SK-N-SH (cell line): ENCODE data around the gene HSDL1. TPM values are rescaled to one million over a fixed set of nuclear protein-coding genes. Genes with fewer than 3 reads are reported as not detected.

Experiments used
- CTCF ChIA-PET: fragments of 300-600, 350-600 bp; formaldehyde crosslinking; extraction: SDS; loops from one replicate; lab custom pipeline; 2021; lab: Yijun Ruan, JAX
- POLR2A ChIA-PET: fragments of 350-600 bp; sonication (Branson Sonifier 250); formaldehyde crosslinking; extraction: SDS; loops from one replicate; lab custom pipeline; 2020; ENCODE audit warnings: antibody characterized with exemption, inconsistent platforms; lab: Yijun Ruan, JAX
- DNase-seq: peaks from one replicate; pipeline ENCODE4 v3.0.0; 2012
- H2AFZ ChIP-seq: fragments of 200-600 bp; sonication (generic); 2 replicates; pipeline ENCODE4 v1.8.1; 2016; ENCODE audit warnings: antibody characterized with exemption, mild to moderate bottlenecking, low read depth
- H3F3A ChIP-seq: fragments of 200-600 bp; sonication (generic); replicated peaks from 2 replicates; pipeline ENCODE3; 2016; ENCODE audit warnings: antibody characterized with exemption, mild to moderate bottlenecking; ENCODE audit not compliant: insufficient read depth
- H3K27ac ChIP-seq, 2 experiments: fragments of 200-500 bp in 1 of 2; fragments of 200-600 bp in 1 of 2; sonication (Bioruptor generic) in 1 of 2; sonication (generic), shearing (Covaris generic) in 1 of 2; 2 replicates each; pipeline versions ENCODE4 v1.5.1 to v1.6.1; 2014 to 2016; ENCODE audit warnings: low read depth in 2 of 2, inconsistent platforms in 1 of 2, low read length in 1 of 2, mild to moderate bottlenecking in 1 of 2, mixed read lengths in 1 of 2
- H3K27me3 ChIP-seq: fragments of 200-600 bp; sonication (generic), shearing (Covaris generic); 2 replicates; pipeline ENCODE4 v1.6.1; 2016; ENCODE audit warnings: mixed run types; ENCODE audit not compliant: insufficient read depth
- H3K36me3 ChIP-seq, 2 experiments: fragments of 200-500 bp in 1 of 2; fragments of 200-600 bp in 1 of 2; sonication (Bioruptor generic) in 1 of 2; sonication (generic) in 1 of 2; replicated peaks in 1 of 2; 2 replicates each; pipeline versions ENCODE3 to v1.5.1; 2014 to 2016; ENCODE audit warnings: low read length in 1 of 2, mild to moderate bottlenecking in 1 of 2; ENCODE audit not compliant: insufficient read depth in 2 of 2, control insufficient read depth in 1 of 2
- H3K4me1 ChIP-seq, 2 experiments: fragments of 200-500 bp in 1 of 2; fragments of 200-600 bp in 1 of 2; sonication (Bioruptor generic) in 1 of 2; sonication (generic), shearing (Covaris generic) in 1 of 2; 2 replicates each; pipeline versions ENCODE4 v1.5.1 to v1.6.1; 2014 to 2016; ENCODE audit warnings: low read depth in 1 of 2, low read length in 1 of 2, mixed run types in 1 of 2; ENCODE audit not compliant: insufficient read depth in 2 of 2, control insufficient read depth in 1 of 2
- H3K4me2 ChIP-seq: fragments of 200-600 bp; sonication (generic), shearing (Covaris generic); 2 replicates; pipeline ENCODE4 v1.6.1; 2017; ENCODE audit warnings: mixed run types
- H3K4me3 ChIP-seq, 2 experiments: fragments of 200-500 bp in 1 of 2; fragments of 200-600 bp in 1 of 2; sonication (Bioruptor generic) in 1 of 2; sonication (generic), shearing (Covaris generic) in 1 of 2; 2 replicates each; pipeline versions ENCODE4 v1.5.1 to v1.8.1; 2014 to 2016; ENCODE audit warnings: low read depth in 2 of 2, inconsistent platforms in 1 of 2, low read length in 1 of 2, mild to moderate bottlenecking in 1 of 2, mixed read lengths in 1 of 2, moderate library complexity in 1 of 2
- H3K79me2 ChIP-seq: fragments of 200-600 bp; sonication (generic); 2 replicates; pipeline ENCODE4 v1.8.1; 2017; ENCODE audit warnings: mild to moderate bottlenecking; ENCODE audit not compliant: insufficient read depth
- H3K9ac ChIP-seq: fragments of 200-600 bp; sonication (generic); 2 replicates; pipeline ENCODE4 v1.6.1; 2017; ENCODE audit warnings: mixed run types
- H3K9me2 ChIP-seq: fragments of 200-600 bp; sonication (generic); 2 replicates; pipeline ENCODE4 v1.6.1; 2017; ENCODE audit warnings: mixed run types
- H3K9me3 ChIP-seq: fragments of 200-600 bp; sonication (generic); 2 replicates; pipeline ENCODE4 v1.6.1; 2017; ENCODE audit warnings: mixed run types, mild to moderate bottlenecking, moderate library complexity
- H4K20me1 ChIP-seq: fragments of 200-600 bp; sonication (generic); 2 replicates; pipeline ENCODE4 v1.6.1; 2017; ENCODE audit warnings: mild to moderate bottlenecking, mixed run types; ENCODE audit not compliant: insufficient read depth
- CHD2 ChIP-seq: fragments of 150-350 bp; IDR thresholded peaks from 2 replicates; pipeline ENCODE4 v1.6.1; 2018; ENCODE audit warnings: low read length; ENCODE audit not compliant: partially characterized antibody
- ELF1 ChIP-seq: IDR thresholded peaks from 2 replicates; pipeline ENCODE4 v1.4.0; 2012
- EZH2phosphoT487 ChIP-seq: fragments of 200-600 bp; sonication (generic); IDR thresholded peaks from 2 replicates; pipeline ENCODE4 v1.6.1; 2017; ENCODE audit warnings: low read depth, mixed run types, mild to moderate bottlenecking, antibody characterized with exemption, moderate library complexity, borderline replicate concordance
- JUND ChIP-seq: IDR thresholded peaks from 2 replicates; pipeline ENCODE4 v1.4.0; 2012
- MEF2A ChIP-seq: IDR thresholded peaks from 2 replicates; pipeline ENCODE4 v1.4.0; 2012; ENCODE audit warnings: low read depth, borderline replicate concordance
- POLR2AphosphoS5 ChIP-seq: IDR thresholded peaks from 2 replicates; pipeline ENCODE4 v1.6.1; 2012; ENCODE audit warnings: low read depth, low read length
- RXRA ChIP-seq: IDR thresholded peaks from 2 replicates; pipeline ENCODE4 v1.4.0; 2012; ENCODE audit warnings: low read depth, mild to moderate bottlenecking, borderline replicate concordance
- SIN3A ChIP-seq: IDR thresholded peaks from 2 replicates; pipeline ENCODE4 v1.6.1; 2012; ENCODE audit warnings: low read depth, mild to moderate bottlenecking, low read length, moderate library complexity, borderline replicate concordance
- YY1 ChIP-seq: IDR thresholded peaks from 2 replicates; pipeline ENCODE4 v1.4.0; 2012; ENCODE audit warnings: low read depth, mild to moderate bottlenecking
- WGBS: methylation state at CpG from one replicate; pipeline ENCODE4 v1.1.6; 2017; ENCODE audit warnings: low lambda C conversion rate; 5-methylcytosine and 5-hydroxymethylcytosine counted together
- polyA plus RNA-seq, 3 experiments: library from polyadenylated mRNA; depleted of rRNA; stranded (reverse); fragments of >200 nt; gene quantifications; 2 replicates each; pipeline ENCODE4 v1.2.3, GENCODE V29; 2012
- TF ChIP-seq, protein P1 (sequence below): IDR thresholded peaks from 2 replicates; pipeline ENCODE4 v1.4.0; 2012; ENCODE audit warnings: low read depth, borderline replicate concordance
- TF ChIP-seq, protein P2 (sequence below): fragments of 150-350 bp; IDR thresholded peaks from 2 replicates; pipeline ENCODE4 v1.6.1; 2017; ENCODE audit warnings: antibody characterized with exemption, low read length, low read depth, borderline replicate concordance
- TF ChIP-seq, protein P3 (sequence below): fragments of 200-600 bp; sonication (generic); IDR thresholded peaks from 2 replicates; pipeline ENCODE4 v1.6.1; 2017; ENCODE audit warnings: antibody characterized with exemption, mild to moderate bottlenecking, moderate library complexity

HSDL1 gene
- polyA plus RNA-seq, 1 of the 3 experiments (the other 2 are of a cell fraction) = 14.5 TPM

DNA sequence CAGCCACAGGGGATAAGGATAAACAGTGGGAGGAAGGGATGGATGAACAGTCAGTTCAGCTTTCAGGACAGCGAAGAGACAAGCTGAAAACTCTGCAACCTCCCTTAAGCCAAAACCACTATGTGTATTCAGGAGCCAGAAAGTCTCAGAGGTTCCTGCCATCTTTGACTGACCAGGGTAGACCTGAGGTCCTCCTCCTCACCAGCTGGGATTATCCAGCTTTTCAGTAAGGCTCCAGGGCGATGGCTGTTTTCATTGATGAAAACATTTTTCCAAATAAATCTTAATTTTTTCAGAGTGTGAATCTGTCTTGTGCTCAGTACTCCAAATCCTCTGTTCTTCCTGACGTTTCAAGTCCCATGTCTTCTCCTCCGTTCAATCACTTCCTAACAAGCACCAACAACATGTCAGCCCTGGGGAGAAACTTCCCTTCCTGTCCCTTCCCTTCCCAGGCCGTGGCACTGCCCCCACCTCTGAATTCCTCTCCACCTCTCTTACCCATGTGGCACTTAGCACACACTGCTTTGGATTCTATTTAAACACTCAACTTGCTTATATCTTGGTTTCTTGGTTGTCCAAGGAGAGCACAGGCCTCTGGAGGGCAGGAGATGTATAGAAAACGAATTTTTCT, 5.2 kb downstream of the HSDL1 start (continued):
- TF ChIP-seq, protein P1, sequence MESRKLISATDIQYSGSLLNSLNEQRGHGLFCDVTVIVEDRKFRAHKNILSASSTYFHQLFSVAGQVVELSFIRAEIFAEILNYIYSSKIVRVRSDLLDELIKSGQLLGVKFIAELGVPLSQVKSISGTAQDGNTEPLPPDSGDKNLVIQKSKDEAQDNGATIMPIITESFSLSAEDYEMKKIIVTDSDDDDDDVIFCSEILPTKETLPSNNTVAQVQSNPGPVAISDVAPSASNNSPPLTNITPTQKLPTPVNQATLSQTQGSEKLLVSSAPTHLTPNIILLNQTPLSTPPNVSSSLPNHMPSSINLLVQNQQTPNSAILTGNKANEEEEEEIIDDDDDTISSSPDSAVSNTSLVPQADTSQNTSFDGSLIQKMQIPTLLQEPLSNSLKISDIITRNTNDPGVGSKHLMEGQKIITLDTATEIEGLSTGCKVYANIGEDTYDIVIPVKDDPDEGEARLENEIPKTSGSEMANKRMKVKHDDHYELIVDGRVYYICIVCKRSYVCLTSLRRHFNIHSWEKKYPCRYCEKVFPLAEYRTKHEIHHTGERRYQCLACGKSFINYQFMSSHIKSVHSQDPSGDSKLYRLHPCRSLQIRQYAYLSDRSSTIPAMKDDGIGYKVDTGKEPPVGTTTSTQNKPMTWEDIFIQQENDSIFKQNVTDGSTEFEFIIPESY = no peak
- TF ChIP-seq, protein P2, sequence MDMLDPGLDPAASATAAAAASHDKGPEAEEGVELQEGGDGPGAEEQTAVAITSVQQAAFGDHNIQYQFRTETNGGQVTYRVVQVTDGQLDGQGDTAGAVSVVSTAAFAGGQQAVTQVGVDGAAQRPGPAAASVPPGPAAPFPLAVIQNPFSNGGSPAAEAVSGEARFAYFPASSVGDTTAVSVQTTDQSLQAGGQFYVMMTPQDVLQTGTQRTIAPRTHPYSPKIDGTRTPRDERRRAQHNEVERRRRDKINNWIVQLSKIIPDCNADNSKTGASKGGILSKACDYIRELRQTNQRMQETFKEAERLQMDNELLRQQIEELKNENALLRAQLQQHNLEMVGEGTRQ = no peak
- TF ChIP-seq MEF2A = no peak

DNA sequence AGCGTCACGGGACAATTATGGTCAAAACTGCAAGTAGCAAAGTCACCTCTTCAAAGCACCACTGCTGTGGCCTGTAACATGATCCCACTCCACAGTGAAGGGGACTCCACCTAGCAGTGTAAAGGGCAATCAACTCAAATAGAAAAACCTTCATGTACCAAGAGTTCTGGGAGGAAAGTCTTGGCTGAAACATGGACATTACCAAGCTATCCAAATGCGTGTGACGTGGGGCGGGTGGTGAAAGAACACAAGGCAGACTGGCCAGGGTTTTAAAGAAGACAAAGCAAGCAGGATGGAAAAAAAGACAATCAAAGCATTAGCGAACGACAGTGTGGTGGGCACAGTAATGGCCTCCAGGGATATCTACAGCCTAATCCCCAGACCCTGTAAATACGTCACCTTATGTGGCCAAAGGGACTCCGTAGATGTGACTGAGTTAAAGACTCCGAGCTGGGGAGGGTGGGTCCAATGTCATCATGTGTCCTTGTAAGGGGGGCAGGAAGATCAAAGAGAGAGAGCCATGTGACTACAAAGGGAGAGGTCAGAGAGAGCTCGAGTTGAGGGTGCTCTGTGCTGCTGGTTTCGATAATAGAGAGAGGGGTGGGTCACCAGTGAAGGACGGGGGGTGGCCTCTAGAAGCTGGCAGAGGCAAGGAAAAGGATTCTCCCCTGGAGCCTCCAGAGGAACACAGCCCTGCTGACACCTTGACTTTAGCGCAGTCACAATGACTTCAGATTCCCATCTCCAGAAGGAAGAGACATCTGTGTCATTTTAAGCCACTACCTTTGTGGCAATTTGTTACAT, 6.0 kb downstream of the HSDL1 start:
- TF ChIP-seq CHD2 (no peak), JUND (no peak), POLR2AphosphoS5 (no peak), RXRA (no peak), YY1 (no peak), SIN3A (no peak), MEF2A (no peak), EZH2phosphoT487 (no peak), ELF1 (no peak)
- TF ChIP-seq, protein P3, sequence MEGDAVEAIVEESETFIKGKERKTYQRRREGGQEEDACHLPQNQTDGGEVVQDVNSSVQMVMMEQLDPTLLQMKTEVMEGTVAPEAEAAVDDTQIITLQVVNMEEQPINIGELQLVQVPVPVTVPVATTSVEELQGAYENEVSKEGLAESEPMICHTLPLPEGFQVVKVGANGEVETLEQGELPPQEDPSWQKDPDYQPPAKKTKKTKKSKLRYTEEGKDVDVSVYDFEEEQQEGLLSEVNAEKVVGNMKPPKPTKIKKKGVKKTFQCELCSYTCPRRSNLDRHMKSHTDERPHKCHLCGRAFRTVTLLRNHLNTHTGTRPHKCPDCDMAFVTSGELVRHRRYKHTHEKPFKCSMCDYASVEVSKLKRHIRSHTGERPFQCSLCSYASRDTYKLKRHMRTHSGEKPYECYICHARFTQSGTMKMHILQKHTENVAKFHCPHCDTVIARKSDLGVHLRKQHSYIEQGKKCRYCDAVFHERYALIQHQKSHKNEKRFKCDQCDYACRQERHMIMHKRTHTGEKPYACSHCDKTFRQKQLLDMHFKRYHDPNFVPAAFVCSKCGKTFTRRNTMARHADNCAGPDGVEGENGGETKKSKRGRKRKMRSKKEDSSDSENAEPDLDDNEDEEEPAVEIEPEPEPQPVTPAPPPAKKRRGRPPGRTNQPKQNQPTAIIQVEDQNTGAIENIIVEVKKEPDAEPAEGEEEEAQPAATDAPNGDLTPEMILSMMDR = no peak
- Histone ChIP-seq H3K79me2 (peaks cover 63% of the 10 kb centered on the region), H3K9ac (no peak overlapping the region), H3K9me2 (no peaks in the 10 kb centered on the region), H4K20me1 (peaks cover 18% of the 10 kb centered on the region), H3K4me2 (no peak overlapping the region), H3K9me3 (no peaks in the 10 kb centered on the region), H3F3A (no peaks in the 10 kb centered on the region), H3K27ac (no peak overlapping the region), H3K4me3 (no peak overlapping the region), H3K27me3 (no peaks in the 10 kb centered on the region), H3K36me3 (no peaks in the 10 kb centered on the region), H2AFZ (no peak overlapping the region), H3K4me1 (peaks cover 0 to 2% of the 10 kb centered on the region in 2 experiments; a peak in 1 of 4 replicates)
- 85% methylated on average over 13 of the region's 14 CpGs for WGBS
- DNase-seq = no peak
- POLR2A ChIA-PET = no interaction called here
- CTCF ChIA-PET = interaction anchor here (0.9 to 3.1 kb wide), 4 partner anchors 36 to 345 kb away, joined by 3 to 14 read pairs (median 4); no protein-coding TSS in a partner anchor
